ENCODE results near the gene ZNF587.

DNA sequence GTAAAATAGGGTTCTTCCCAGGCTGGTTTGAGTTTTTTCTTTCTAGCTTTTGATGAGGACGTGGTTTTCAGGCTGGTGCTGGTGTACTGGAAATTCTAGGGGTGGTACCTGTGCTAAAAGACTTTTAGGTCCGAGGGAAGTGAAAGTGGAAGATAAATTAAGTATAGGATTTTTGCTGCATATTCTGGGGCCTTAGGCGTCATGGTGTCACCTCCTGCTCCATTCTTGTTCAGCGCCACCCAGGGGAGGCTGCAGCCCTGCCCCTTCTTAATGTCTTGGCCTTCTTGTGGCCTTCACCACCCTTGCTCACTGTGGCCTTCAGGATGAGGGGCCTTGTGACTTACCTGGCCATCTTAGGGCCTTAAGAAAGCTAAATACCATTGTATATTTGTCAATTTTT is 47.4 kb upstream of the ZNF587 start:
- TF ChIP-seq POLR2A (IDR thresholded peaks at IDR 0.05) (no peak), CTCF (IDR thresholded peaks at IDR 0.05) (no peak), POLR2AphosphoS5 (IDR thresholded peaks at IDR 0.05) (no peak)
